Ramos (cell line): ENCODE results near the gene SIGLEC14.
"Not testable (repeated sequence)": the region's sequence is repeated elsewhere in the genome, so short reads cannot be mapped to it uniquely, and the experiment has no call there.

Experiments
- in situ Hi-C: fragments of 300-500 bp; cut with MboI; formaldehyde crosslinking; loops from one replicate; pipeline ENCODE4 v1.14.3; 2022; ENCODE audit warnings: low sequenced_read_pairs; ENCODE audit not compliant: unreplicated experiment

SIGLEC14 gene

GRCh38 chr19:51675911-51676565 lies 29.4 kb upstream of the SIGLEC14 start:
- in situ Hi-C loops: not testable (repeated sequence)

- in situ Hi-C loops: no loop called here
Measured at GRCh38 chr19:51668216-51668615, 21.6 kb upstream of the SIGLEC14 start.

DNA sequence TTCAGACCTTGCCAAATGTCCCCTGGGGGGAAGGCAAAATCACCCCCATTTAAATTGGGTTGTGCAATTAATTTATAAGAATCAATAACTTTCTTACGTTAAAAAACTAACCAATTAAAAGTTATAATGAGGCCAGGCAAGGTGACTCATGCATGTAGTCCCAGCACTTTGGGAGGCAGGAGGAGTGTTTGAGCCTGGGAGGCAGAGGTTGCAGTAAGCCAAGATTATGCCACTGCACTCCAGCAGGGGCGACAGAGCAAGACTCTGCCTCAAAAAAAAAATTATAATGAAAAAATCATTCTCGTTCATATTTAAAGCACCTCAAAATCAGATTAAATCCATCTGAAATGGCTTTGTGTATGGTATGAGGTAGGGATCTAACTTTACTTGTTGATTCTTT lies 18.4 kb upstream of the SIGLEC14 start:
- in situ Hi-C loops: no loop called here

DNA sequence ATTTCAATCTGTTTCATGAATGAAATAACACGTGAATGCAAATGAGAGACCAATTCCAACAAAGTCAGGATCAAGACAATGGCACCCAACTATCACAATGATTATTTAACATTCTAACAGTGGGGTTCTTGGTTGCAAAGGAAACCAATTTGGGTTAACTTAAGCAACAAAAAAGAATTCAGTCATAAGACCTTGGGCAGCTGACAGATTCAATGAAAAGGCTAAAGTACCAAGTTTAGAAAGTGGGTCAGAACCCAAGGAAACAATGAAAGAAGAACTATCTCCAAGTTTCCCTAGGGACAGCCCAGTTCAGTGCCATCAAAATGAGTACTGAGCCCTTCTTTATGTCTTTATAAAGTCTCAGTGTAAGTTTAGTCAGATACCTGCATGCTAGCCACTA lies 17.5 kb upstream of the SIGLEC14 start:
- in situ Hi-C loops: no loop called here

GRCh38 chr19:51663650-51664049 lies 17.0 kb upstream of the SIGLEC14 start:
- in situ Hi-C loops: no loop called here

DNA sequence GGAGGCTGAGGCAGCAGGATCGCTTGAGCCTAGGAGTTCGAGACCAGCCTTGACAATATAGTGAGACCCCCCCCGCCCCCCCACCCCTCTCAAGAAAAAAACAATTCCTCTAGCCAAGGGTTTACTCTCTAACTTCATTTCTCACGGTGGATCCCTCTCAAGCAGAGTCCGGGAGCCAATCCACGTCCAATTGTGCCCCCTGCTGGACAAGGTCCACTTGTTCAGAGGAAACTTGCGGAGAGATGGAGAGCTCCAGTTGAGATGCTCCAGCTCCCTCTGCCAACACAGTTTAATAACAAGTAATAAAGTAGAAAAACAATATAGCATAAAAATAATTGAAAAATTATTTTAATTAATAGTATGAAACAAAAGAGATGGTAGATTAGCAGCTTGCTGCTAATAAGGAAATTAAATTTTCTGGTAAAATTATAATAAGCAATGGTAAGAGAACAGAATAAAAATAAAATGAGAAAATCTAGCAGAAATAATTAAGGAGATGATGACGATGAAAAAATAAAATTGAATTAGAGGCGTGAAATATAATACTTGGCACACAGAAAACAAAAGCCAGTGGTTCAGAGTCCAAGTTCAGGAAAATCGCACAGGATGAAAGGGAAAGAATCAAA lies 14.5 kb upstream of the SIGLEC14 start:
- in situ Hi-C loops: no loop called here

- in situ Hi-C loops: loop anchor here (5.0 kb wide), 1 partner anchor 182 kb away; no protein-coding TSS in a partner anchor
Measured at GRCh38 chr19:51654783-51655182, 8.2 kb upstream of the SIGLEC14 start.

GRCh38 chr19:51653162-51653561 lies 6.5 kb upstream of the SIGLEC14 start:
- in situ Hi-C loops: no loop called here

DNA sequence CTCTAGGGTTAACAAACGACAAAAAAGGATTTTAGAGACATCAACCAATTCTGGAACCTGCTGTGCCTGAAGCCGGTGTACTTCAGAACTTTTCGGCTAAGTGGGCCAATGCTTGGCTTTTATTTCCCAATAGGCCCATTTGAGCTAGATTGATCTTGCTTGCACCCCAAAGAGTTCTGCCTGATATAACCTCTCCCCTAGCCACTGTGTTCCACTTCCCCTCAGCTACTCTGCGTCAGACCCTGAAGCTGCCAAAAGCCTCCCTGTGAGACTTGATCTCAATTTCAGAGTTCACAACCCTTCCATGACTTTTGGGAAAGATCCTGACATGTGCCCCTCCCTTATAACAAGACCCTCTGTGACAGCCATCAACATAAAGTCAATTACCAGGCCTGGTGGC lies 5.6 kb upstream of the SIGLEC14 start:
- in situ Hi-C loops: no loop called here

- in situ Hi-C loops: no loop called here
Measured at GRCh38 chr19:51651216-51651846, 4.7 kb upstream of the SIGLEC14 start.

DNA sequence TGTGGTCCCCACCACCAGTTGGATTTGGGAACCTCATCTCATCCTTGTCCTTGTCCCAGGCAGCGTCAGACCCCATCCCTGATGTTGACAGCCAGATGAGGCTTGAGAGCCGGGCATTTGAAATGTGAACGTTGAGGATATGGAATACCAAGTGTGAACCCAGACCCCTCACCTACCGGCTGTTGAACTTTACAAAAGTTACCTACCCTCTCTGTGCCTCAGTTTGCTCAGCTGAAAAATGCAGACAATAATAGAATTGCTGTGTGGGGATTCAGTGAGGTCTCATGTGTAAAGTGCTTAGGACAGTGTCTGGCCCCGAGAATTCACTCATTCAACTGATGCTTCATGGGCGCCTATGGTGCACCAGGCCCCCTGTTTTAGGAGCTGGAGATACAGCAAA lies 693 bp upstream of the SIGLEC14 start:
- in situ Hi-C loops: no loop called here

GRCh38 chr19:51644636-51645271 lies 1.9 kb downstream of the SIGLEC14 start:
- in situ Hi-C loops: no loop called here

DNA sequence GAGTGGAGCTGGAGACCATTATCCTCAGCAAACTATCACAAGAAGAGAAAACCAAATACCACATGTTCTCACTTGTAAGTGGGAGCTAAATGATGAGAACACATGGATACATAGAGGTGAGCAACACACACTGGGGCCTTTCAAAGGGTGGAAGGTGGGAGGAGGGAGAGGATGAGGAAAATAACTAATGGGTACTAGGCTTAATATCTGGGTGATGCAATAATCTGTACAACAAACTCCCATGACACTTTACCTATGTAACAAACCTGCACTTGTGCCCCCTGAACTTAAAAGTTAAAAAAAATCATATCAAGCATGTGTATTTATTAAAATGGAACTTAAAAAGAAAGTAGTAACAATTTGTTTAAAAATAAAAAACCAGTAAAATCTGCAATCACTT lies 5.0 kb downstream of the SIGLEC14 start:
- in situ Hi-C loops: no loop called here

- in situ Hi-C loops: no loop called here
Measured at GRCh38 chr19:51640386-51640785, 6.2 kb downstream of the SIGLEC14 start.

DNA sequence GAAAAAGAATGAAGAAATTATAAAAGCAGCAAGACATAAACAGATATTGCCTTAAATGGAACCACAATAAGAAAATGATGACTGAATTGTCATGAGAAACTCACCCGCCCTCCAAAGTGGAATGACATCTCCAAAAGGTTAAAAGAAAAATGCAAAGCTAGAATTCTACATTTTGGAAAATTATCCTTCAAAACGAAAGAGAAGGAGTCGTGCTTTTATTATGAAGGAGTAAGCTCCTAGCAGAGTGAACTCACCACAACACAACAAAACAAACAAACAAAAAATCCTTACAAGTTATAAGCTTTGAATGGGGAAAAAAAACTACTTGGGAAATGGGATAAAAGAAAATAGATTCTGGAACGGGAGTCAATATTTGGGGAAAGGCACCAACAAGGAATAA lies 6.7 kb downstream of the SIGLEC14 start:
- in situ Hi-C loops: no loop called here

GRCh38 chr19:51637362-51637978 lies 9.2 kb downstream of the SIGLEC14 start:
- in situ Hi-C loops: no loop called here

- in situ Hi-C loops: no loop called here
Measured at GRCh38 chr19:51632126-51632525, 14.5 kb downstream of the SIGLEC14 start.

DNA sequence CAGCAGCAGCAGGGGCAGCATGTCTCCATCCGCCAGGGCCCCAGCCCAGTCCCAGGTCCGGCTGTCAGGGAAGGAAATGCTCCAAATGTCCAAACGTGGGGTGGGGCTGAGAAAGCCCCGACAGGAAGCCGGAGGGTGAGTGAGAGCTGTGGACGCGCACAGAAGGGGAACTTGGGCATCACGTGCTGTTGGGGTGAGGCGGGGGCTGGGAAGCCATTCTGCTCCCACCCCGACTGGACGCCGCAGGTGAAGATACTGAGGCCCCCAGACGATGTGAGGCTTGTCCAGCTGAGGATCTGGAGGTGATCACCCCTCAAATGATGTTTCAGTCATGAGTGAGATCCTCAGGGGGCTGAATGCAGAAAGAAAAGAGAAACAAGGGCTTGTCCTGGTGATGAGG lies 16.3 kb downstream of the SIGLEC14 start, which contains the start of gene SIGLEC5:
Gene SIGLEC5 (minus strand): TSS at position 87 of the 400 bp plus-strand sequence. CDS start 66 bp downstream, at position 21.
- in situ Hi-C loops: not testable (repeated sequence)

DNA sequence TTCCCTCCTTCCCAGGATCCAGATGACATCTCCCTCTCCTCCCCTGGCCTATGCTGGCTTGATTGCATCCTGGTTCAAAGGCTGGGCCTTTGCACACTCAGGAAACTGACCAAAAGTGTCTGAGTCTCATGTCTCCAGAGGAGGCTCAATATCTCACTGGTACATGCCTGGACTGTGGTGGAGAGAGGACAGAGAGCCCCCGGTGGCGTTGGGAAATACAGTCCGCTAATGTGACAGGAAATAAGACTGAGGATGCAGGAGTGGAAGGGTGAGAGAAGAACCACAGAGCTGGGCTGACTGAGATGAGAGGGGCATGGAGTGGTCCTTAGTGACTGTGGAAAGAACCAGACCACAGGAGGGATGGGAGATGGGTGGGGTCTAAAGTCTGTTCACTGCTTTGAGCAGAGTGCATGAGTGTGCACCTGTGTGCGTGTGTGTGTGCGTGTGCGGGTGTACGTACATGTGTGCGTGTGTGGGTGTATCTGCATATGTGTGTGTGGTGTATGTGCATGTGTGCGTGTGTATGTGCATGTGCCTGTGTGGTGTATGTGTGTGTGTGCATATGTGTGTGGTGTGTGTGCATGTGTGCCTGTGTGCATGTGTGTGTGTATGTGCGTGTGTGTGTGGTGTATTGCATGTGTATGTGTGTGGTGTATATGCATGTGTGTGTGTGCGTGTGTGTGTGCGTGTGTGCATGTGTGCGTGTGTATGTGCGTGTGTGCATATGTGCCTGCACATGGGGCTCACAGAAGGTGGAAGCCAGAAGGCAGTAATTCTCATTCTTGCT lies 18.3 kb downstream of the SIGLEC14 start:
- in situ Hi-C loops: no loop called here
